Measurements from ENCODE around the gene MICU1. TPM values are rescaled to one million over a fixed set of nuclear protein-coding genes. Genes with fewer than 3 reads are reported as not detected.

MICU1 gene
- total RNA-seq, 4 donors from 2014 or later: 31.7 to 82.5 (median 37.1) TPM

DNA sequence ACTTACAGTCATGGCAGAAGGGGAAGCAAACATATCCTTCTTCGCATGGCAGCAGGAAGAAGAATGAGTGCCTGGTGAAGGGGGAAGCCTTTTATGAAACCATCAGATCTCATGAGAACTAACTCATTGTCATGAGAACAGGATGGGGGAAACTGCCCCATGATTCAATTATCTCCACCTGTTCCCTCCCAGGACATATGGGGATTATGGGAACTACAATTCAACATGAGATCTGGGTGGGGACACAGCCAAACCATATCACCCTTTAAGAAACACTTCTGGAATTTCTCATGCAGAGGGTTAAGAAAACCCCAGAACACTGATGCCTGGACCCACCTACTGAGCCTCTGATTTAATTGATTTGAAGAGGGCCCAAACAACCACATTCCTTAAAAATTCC lies 207.9 kb downstream of the MICU1 start:
- Histone ChIP-seq H3K27me3 (no peaks in the 10 kb centered on the region), H3K9me3 (no peaks in the 10 kb centered on the region), H3K27ac (no peak overlapping the region), H3K36me3 (peaks cover 0 to 27% (median 0%) of the 10 kb centered on the region in 3 donors), H3K4me1 (no peaks in the 10 kb centered on the region), H3K4me3 (no peak overlapping the region)
- no peak for TF ChIP-seq POLR2A (IDR thresholded peaks at IDR 0.05)
- no peak for TF ChIP-seq CTCF (IDR thresholded peaks at IDR 0.05)
- DNase-seq: no peak

GRCh38 chr10:72416661-72417060 lies 209.2 kb downstream of the MICU1 start:
- no peak for DNase-seq
- TF ChIP-seq CTCF (IDR thresholded peaks at IDR 0.05) (no peak), POLR2A (IDR thresholded peaks at IDR 0.05) (no peak)
- Histone ChIP-seq H3K36me3 (peaks cover 0 to 14% (median 0%) of the 10 kb centered on the region in 3 donors), H3K27me3 (no peaks in the 10 kb centered on the region), H3K4me3 (no peak overlapping the region), H3K4me1 (no peaks in the 10 kb centered on the region), H3K9me3 (no peaks in the 10 kb centered on the region), H3K27ac (no peak overlapping the region)

- no peak for TF ChIP-seq POLR2A (IDR thresholded peaks at IDR 0.05)
- no peak for TF ChIP-seq CTCF (IDR thresholded peaks at IDR 0.05)
Measured at GRCh38 chr10:72414642-72415041, 211.2 kb downstream of the MICU1 start.

DNA sequence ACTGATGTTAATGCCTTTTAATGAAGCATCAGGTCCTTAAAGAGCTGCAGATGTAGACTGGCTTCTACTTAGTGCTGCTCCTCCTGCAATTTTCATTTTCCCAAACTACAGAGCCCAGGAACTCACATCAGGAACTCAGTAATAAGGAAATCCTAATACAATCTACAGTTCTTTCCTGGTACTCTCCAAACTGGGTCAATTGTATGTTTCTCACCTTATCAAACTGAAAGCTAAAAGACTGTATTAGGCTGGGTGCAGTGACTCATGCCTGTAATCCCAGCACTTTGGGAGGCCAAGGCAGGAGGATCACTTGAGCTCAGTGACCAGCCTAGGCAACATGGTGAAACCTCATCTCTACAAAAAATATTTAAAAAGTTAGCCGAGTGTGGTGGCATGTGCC lies 216.7 kb downstream of the MICU1 start:
- no peaks in the 10 kb centered on the region for H3K4me1 ChIP-seq
- H3K9me3 ChIP-seq: no peaks in the 10 kb centered on the region
- H3K27me3 ChIP-seq: no peaks in the 10 kb centered on the region
- TF ChIP-seq POLR2A (IDR thresholded peaks at IDR 0.05) (no peak), CTCF (IDR thresholded peaks at IDR 0.05) (no peak)
- H3K36me3 ChIP-seq: peaks cover 0 to 8% (median 0%) of the 10 kb centered on the region in 3 donors
- DNase-seq: no peak
- H3K27ac ChIP-seq: no peak overlapping the region
- H3K4me3 ChIP-seq: no peak overlapping the region

More at GRCh38 chr10:72414642-72415041, 211.2 kb downstream of the MICU1 start:
- Histone ChIP-seq H3K9me3 (no peaks in the 10 kb centered on the region), H3K27ac (no peak overlapping the region), H3K4me1 (no peaks in the 10 kb centered on the region), H3K27me3 (no peaks in the 10 kb centered on the region), H3K4me3 (no peak overlapping the region), H3K36me3 (no peaks in the 10 kb centered on the region)
- no peak for DNase-seq

GRCh38 chr10:72407927-72408600 lies 217.8 kb downstream of the MICU1 start:
- Histone ChIP-seq H3K27ac (no peak overlapping the region), H3K27me3 (no peaks in the 10 kb centered on the region), H3K9me3 (no peaks in the 10 kb centered on the region), H3K36me3 (peaks cover 0 to 8% (median 0%) of the 10 kb centered on the region in 3 donors), H3K4me3 (no peak overlapping the region), H3K4me1 (no peaks in the 10 kb centered on the region)
- DNase-seq: no peak
- TF ChIP-seq CTCF (IDR thresholded peaks at IDR 0.05) (no peak), POLR2A (IDR thresholded peaks at IDR 0.05) (no peak)
